ENCODE data around the gene MYO7A. TPM values are rescaled to one million over a fixed set of nuclear protein-coding genes. Genes with fewer than 3 reads are reported as not detected.

Gene MYO7A
- total and polyA plus RNA-seq, 2 donors (not counting 3 experiments of a cell fraction or from before 2014, with no cell fraction given): 1.3 to 3.6 TPM

GRCh38 chr11:77214557-77214956 lies 86.5 kb downstream of the MYO7A start:
- dilution Hi-C loops (cut with MboI; ENCODE audit: extremely low pct_ligation_motif_present, low sequenced_read_pairs) (no loop called here), intact Hi-C loops (cut with micrococcal nuclease) (no loop called here)
- ChIA-PET CTCF (no interaction called here), POLR2A (no interaction called here)
- Histone ChIP-seq H3K9me3 (replicated peaks; ENCODE audit: control insufficient read depth, insufficient read depth, low read length) (no peaks in the 10 kb centered on the region), H3K79me2 (ENCODE audit: control insufficient read depth, insufficient read depth, low read length) (no peaks in the 10 kb centered on the region), H3K4me2 (ENCODE audit: insufficient read depth, low read length) (no peak overlapping the region), H3K9ac (replicated peaks; ENCODE audit: extremely low read depth, insufficient read depth, low read length) (no peak overlapping the region), H2AFZ (ENCODE audit: low read depth, low read length) (no peak overlapping the region), H3K4me3 (replicated peaks in 1 of 3; ENCODE audit: insufficient read depth in 1 of 3, low read depth in 1 of 3, low read length in 3 of 3) (no peak overlapping the region), H3K4me1 (ENCODE audit: control insufficient read depth, extremely low read depth, insufficient read depth, low read length) (no peaks in the 10 kb centered on the region), H4K20me1 (replicated peaks; ENCODE audit: control insufficient read depth, extremely low read depth, insufficient read depth, low read length) (no peaks in the 10 kb centered on the region), H3K27me3 (ENCODE audit: control insufficient read depth in 2 of 2, insufficient read depth in 2 of 2, low read length in 2 of 2) (peaks cover 0 to 2% of the 10 kb centered on the region in 2 experiments), H3K9me1 (replicated peaks; ENCODE audit: control insufficient read depth, extremely low read depth, insufficient read depth, low read length) (no peaks in the 10 kb centered on the region), H3K27ac (ENCODE audit: insufficient read depth, low read depth, low read length) (no peak overlapping the region), H3K36me3 (ENCODE audit: control insufficient read depth in 2 of 2, extremely low read depth in 1 of 2, insufficient read depth in 2 of 2, low read length in 2 of 2) (no peaks in the 10 kb centered on the region)
- BruUV-seq (replicated peaks): no TSS peak
- FAIRE-seq (no peak), DNase-seq (ENCODE audit: low read depth, low spot score) (no peak)
- TF ChIP-seq EZH2 (IDR thresholded peaks at IDR 0.05; ENCODE audit: borderline replicate concordance, low read depth, low read length, severe bottlenecking): no peak
- TF ChIP-seq GATA2 (IDR thresholded peaks at IDR 0.05; ENCODE audit: insufficient read depth, insufficient read length, low read depth, low read length): no peak
- TF ChIP-seq POLR2AphosphoS5 (IDR thresholded peaks at IDR 0.05; ENCODE audit: insufficient read depth, low read depth, low read length): no peak
- no peak for TF ChIP-seq CTCF (IDR thresholded peaks at IDR 0.05; ENCODE audit: extremely low read depth in 1 of 2, insufficient read depth in 1 of 2, low read depth in 1 of 2, low read length in 2 of 2)
- TF ChIP-seq MAX (IDR thresholded peaks at IDR 0.05; ENCODE audit: insufficient read depth, insufficient read length): no peak
- TF ChIP-seq POLR2A (IDR thresholded peaks at IDR 0.05; ENCODE audit: low read depth, low read length): no peak
- TF ChIP-seq JUN (IDR thresholded peaks at IDR 0.05; ENCODE audit: borderline replicate concordance, insufficient read depth, insufficient read length, low read depth): no peak
- no peak for TF ChIP-seq MYC (IDR thresholded peaks at IDR 0.05; ENCODE audit: low read depth, low read length)

Data from endothelial cell of umbilical vein (primary cell).